ENCODE data around the gene L3MBTL2. TPM values are rescaled to one million over a fixed set of nuclear protein-coding genes. Genes with fewer than 3 reads are reported as not detected.

L3MBTL2 gene
- polyA plus RNA-seq, 3 donors: 13.6 to 15.2 (median 14.0) TPM

DNA sequence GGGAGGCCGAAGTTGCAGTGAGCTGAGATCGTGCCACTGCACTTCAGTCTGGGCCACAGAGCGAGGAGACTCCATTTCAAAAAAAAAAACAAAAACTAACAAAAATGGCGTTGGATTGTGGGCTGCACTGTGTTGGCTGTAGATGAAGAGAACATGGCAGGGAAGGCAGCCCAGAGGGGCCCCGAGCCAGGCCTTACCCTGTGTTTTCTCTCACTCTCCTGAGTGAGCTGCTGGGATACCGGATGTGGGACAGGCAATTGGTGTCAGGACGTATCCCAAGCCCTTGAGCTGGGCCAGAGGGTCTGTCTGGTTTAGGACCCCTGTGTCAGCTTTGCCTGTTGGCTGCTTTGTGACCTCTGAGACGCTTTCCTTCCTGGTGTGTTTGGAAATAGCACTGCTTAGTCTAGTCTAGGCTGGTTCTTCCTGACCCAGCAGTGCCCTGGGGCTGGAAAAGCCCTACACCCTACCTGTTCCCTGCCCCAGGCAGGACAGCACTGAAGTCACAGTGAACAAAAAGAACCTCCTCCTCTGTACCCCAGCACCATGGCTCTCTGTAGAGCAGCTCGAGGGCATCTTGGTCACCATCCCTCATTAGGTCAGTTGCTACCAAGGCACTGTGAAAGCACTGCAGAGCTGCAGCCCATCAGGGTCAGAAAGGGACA lies 17.9 kb downstream of the L3MBTL2 start:
- peaks cover 70 to 93% of the 10 kb centered on the region in 2 donors for H3K36me3 Mint-ChIP-seq
- 96% methylated on average over 5 of the region's 9 CpGs for WGBS (ENCODE audit: insufficient coverage)
- Histone ChIP-seq H3K9me3 (replicated peaks in 1 of 2; ENCODE audit: control insufficient read depth in 1 of 2, insufficient read depth in 1 of 2, low read length in 2 of 2) (no peaks in the 10 kb centered on the region), H3K79me2 (ENCODE audit: insufficient read depth, low read length) (no peaks in the 10 kb centered on the region), H3K9ac (ENCODE audit: insufficient read depth, low read length, poor library complexity, severe bottlenecking) (no peak overlapping the region), H2AFZ (ENCODE audit: insufficient read depth, low read depth, low read length, poor library complexity, severe bottlenecking) (no peak overlapping the region), H3K27ac (ENCODE audit: low read depth in 1 of 2, low read length in 2 of 2) (peak overlapping the region in 1 of 2 donors; percentile 38), H3K4me2 (replicated peaks; ENCODE audit: extremely low read depth, low read length, poor library complexity, severe bottlenecking) (no peak overlapping the region), H4K20me1 (ENCODE audit: insufficient read depth, low read length) (no peaks in the 10 kb centered on the region), H3K4me1 (ENCODE audit: control insufficient read depth in 1 of 2, insufficient read depth in 2 of 2, low read length in 2 of 2) (peaks cover 5 to 7% of the 10 kb centered on the region in 2 donors), H3K36me3 (replicated peaks in 1 of 2; ENCODE audit: control insufficient read depth in 1 of 2, insufficient read depth in 2 of 2, low read length in 2 of 2) (peaks cover 70 to 89% of the 10 kb centered on the region in 2 donors), H3K4me3 (replicated peaks in 1 of 3; ENCODE audit: low read depth in 2 of 3, low read length in 3 of 3) (no peak overlapping the region), H3K27me3 (ENCODE audit: control insufficient read depth in 2 of 2, insufficient read depth in 2 of 2, low read length in 2 of 2) (no peaks in the 10 kb centered on the region)
- peaks cover 7% of the 10 kb centered on the region for H3K4me1 Mint-ChIP-seq
- intact Hi-C loops (cut with micrococcal nuclease): no loop called here
- TF ChIP-seq, protein P1, sequence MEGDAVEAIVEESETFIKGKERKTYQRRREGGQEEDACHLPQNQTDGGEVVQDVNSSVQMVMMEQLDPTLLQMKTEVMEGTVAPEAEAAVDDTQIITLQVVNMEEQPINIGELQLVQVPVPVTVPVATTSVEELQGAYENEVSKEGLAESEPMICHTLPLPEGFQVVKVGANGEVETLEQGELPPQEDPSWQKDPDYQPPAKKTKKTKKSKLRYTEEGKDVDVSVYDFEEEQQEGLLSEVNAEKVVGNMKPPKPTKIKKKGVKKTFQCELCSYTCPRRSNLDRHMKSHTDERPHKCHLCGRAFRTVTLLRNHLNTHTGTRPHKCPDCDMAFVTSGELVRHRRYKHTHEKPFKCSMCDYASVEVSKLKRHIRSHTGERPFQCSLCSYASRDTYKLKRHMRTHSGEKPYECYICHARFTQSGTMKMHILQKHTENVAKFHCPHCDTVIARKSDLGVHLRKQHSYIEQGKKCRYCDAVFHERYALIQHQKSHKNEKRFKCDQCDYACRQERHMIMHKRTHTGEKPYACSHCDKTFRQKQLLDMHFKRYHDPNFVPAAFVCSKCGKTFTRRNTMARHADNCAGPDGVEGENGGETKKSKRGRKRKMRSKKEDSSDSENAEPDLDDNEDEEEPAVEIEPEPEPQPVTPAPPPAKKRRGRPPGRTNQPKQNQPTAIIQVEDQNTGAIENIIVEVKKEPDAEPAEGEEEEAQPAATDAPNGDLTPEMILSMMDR (IDR thresholded peaks at IDR 0.05): no peak
- no peak overlapping the region for H3K4me3 Mint-ChIP-seq
- peaks cover 0 to 2% (median 0%) of the 10 kb centered on the region in 3 donors for H3K27me3 Mint-ChIP-seq (ENCODE audit: low read depth in 3 of 3)
- no peaks in the 10 kb centered on the region for H3K9me3 Mint-ChIP-seq
- no peak for DNase-seq
- peak overlapping the region in 1 of 7 donors; percentile 6 for H3K27ac Mint-ChIP-seq

DNA sequence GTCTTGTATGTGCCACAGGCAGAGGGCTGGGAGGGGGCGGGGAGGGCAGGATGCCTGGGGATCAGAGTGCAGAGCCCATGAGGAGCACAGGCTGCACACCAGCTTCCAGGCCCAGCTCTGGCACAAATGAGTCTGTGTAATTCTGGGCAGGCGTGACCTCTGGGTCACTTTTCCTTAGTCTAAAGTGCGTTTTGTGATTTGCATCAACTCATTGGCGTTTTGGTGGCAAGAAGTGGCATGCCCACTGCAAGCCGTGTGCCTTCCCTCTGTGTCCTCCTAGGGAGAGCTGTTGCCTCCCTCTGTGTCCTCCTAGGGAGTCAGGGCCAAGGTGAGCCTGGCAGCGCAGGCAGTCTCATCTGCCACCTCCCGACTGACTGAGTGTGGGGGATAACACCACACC lies 18.4 kb downstream of the L3MBTL2 start:
- Histone ChIP-seq H3K4me1 (ENCODE audit: control insufficient read depth in 1 of 2, insufficient read depth in 2 of 2, low read length in 2 of 2) (peaks cover 0 to 1% of the 10 kb centered on the region in 2 donors), H3K9me3 (replicated peaks in 1 of 2; ENCODE audit: control insufficient read depth in 1 of 2, insufficient read depth in 1 of 2, low read length in 2 of 2) (no peaks in the 10 kb centered on the region), H3K79me2 (ENCODE audit: insufficient read depth, low read length) (no peaks in the 10 kb centered on the region), H3K27me3 (ENCODE audit: control insufficient read depth in 2 of 2, insufficient read depth in 2 of 2, low read length in 2 of 2) (no peaks in the 10 kb centered on the region), H3K9ac (ENCODE audit: insufficient read depth, low read length, poor library complexity, severe bottlenecking) (no peak overlapping the region), H3K36me3 (replicated peaks in 1 of 2; ENCODE audit: control insufficient read depth in 1 of 2, insufficient read depth in 2 of 2, low read length in 2 of 2) (peaks cover 73 to 95% of the 10 kb centered on the region in 2 donors), H3K27ac (ENCODE audit: low read depth in 1 of 2, low read length in 2 of 2) (peak overlapping the region in 1 of 2 donors; percentile 38), H2AFZ (ENCODE audit: insufficient read depth, low read depth, low read length, poor library complexity, severe bottlenecking) (no peak overlapping the region), H3K4me2 (replicated peaks; ENCODE audit: extremely low read depth, low read length, poor library complexity, severe bottlenecking) (no peak overlapping the region), H3K4me3 (replicated peaks in 1 of 3; ENCODE audit: low read depth in 2 of 3, low read length in 3 of 3) (no peak overlapping the region), H4K20me1 (ENCODE audit: insufficient read depth, low read length) (no peaks in the 10 kb centered on the region)
- TF ChIP-seq, protein P1 (IDR thresholded peaks at IDR 0.05): no peak
- WGBS (ENCODE audit: insufficient coverage): 97% methylated on average over 5 of the region's 7 CpGs
- H3K4me1 Mint-ChIP-seq: peaks cover 3% of the 10 kb centered on the region
- H3K27ac Mint-ChIP-seq: peak overlapping the region in 1 of 7 donors; percentile 65
- no peak for DNase-seq
- H3K36me3 Mint-ChIP-seq: peaks cover 73 to 98% of the 10 kb centered on the region in 2 donors
- no peak overlapping the region for H3K4me3 Mint-ChIP-seq
- intact Hi-C loops (cut with micrococcal nuclease): no loop called here
- H3K27me3 Mint-ChIP-seq (ENCODE audit: low read depth in 3 of 3): peaks cover 0 to 2% (median 0%) of the 10 kb centered on the region in 3 donors
- no peaks in the 10 kb centered on the region for H3K9me3 Mint-ChIP-seq

All from CD14-positive monocyte (primary cell).